8988T (cell line): Measurements from ENCODE around the gene LAMTOR3.
A peak's percentile ranks its signal among the peaks of the same experiment; 100 is the strongest.

Experiments
- DNase-seq: peaks from one replicate; pipeline ENCODE4 v3.0.0; 2011

Gene LAMTOR3

GRCh38 chr4:99894161-99894997 is at the start of gene LAMTOR3:
Gene LAMTOR3, minus strand, starts transcription at chr4:99894427. Its CDS starts 464 bp downstream, at chr4:99893963.
- peak; percentile 58 for DNase-seq

GRCh38 chr4:99938243-99938753 is 44.1 kb upstream of the LAMTOR3 start:
- no peak for DNase-seq

- DNase-seq: no peak
These were observed 40.7 kb upstream of the LAMTOR3 start for GRCh38 chr4:99934891-99935290.

- DNase-seq: no peak
These were observed 33.3 kb upstream of the LAMTOR3 start for GRCh38 chr4:99927566-99927965.

GRCh38 chr4:99921174-99921573 is 26.9 kb upstream of the LAMTOR3 start:
- no peak for DNase-seq

- DNase-seq: no peak
These were observed 24.4 kb upstream of the LAMTOR3 start for GRCh38 chr4:99918656-99919055.

- no peak for DNase-seq
These were observed 23.3 kb upstream of the LAMTOR3 start for GRCh38 chr4:99917575-99917974.

GRCh38 chr4:99915449-99915848 is 21.2 kb upstream of the LAMTOR3 start:
- DNase-seq: no peak

GRCh38 chr4:99894998-99895397 is 771 bp upstream of the LAMTOR3 start:
- no peak for DNase-seq

- no peak for DNase-seq
These were observed 427 bp downstream of the LAMTOR3 start for GRCh38 chr4:99893839-99894160.

GRCh38 chr4:99893029-99893428 is 1.2 kb downstream of the LAMTOR3 start:
- DNase-seq: no peak

GRCh38 chr4:99891351-99891750 is 2.9 kb downstream of the LAMTOR3 start:
- DNase-seq: no peak

GRCh38 chr4:99887837-99888236 is 6.4 kb downstream of the LAMTOR3 start:
- DNase-seq: no peak

- no peak for DNase-seq
These were observed 8.1 kb downstream of the LAMTOR3 start for GRCh38 chr4:99886146-99886545.

GRCh38 chr4:99885687-99886086 is 8.5 kb downstream of the LAMTOR3 start:
- no peak for DNase-seq

GRCh38 chr4:99885063-99885664 is 9.1 kb downstream of the LAMTOR3 start:
- no peak for DNase-seq

- no peak for DNase-seq
These were observed 14.8 kb downstream of the LAMTOR3 start for GRCh38 chr4:99879458-99879857.

- no peak for DNase-seq
These were observed 15.6 kb downstream of the LAMTOR3 start for GRCh38 chr4:99878604-99879003.

GRCh38 chr4:99876946-99877345 is 17.3 kb downstream of the LAMTOR3 start:
- DNase-seq: no peak

- DNase-seq: no peak
These were observed 19.2 kb downstream of the LAMTOR3 start for GRCh38 chr4:99875071-99875470.

GRCh38 chr4:99872570-99872969 is 21.7 kb downstream of the LAMTOR3 start:
- DNase-seq: no peak

GRCh38 chr4:99868126-99868596 is 26.1 kb downstream of the LAMTOR3 start:
- no peak for DNase-seq

- DNase-seq: no peak
These were observed 30.4 kb downstream of the LAMTOR3 start for GRCh38 chr4:99863804-99864203.
